ENCODE measurements around the gene DUXB.

The DUXB gene

GRCh38 chr16:75701361-75701760 lies at the start of gene DUXB:
TSS of gene DUXB (minus strand) at chr16:75701461. CDS start at chr16:75701418, 43 bp downstream.
- DNase-seq, result no peak

DNA sequence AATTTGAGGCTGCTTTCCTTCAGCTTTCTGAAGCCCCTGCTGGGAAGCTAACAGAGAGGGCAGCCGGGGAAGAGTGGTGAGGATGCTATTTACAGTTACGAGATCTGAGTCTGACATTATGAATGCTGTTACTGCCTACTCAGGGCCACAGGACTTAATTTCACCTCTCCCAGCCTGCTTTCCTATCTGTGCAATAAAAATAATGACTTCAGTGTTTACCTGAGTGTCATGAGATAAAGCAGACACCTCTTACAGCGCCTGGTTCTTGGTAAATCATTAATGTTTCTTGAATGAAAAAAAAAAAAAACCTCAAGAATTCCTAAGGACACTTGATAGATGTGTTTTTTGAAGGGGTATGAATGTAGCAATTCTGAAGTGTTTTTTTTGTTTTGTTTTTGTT lies 49.3 kb upstream of the DUXB start:
- DNase-seq, result no peak

GRCh38 chr16:75746359-75746758 lies 45.1 kb upstream of the DUXB start:
- no peak for DNase-seq

GRCh38 chr16:75745823-75746222 lies 44.6 kb upstream of the DUXB start:
- DNase-seq, result no peak

- DNase-seq, result no peak
Measured at GRCh38 chr16:75745242-75745641, 44.0 kb upstream of the DUXB start.

- DNase-seq, result no peak
Measured at GRCh38 chr16:75742424-75743047, 41.3 kb upstream of the DUXB start.

DNA sequence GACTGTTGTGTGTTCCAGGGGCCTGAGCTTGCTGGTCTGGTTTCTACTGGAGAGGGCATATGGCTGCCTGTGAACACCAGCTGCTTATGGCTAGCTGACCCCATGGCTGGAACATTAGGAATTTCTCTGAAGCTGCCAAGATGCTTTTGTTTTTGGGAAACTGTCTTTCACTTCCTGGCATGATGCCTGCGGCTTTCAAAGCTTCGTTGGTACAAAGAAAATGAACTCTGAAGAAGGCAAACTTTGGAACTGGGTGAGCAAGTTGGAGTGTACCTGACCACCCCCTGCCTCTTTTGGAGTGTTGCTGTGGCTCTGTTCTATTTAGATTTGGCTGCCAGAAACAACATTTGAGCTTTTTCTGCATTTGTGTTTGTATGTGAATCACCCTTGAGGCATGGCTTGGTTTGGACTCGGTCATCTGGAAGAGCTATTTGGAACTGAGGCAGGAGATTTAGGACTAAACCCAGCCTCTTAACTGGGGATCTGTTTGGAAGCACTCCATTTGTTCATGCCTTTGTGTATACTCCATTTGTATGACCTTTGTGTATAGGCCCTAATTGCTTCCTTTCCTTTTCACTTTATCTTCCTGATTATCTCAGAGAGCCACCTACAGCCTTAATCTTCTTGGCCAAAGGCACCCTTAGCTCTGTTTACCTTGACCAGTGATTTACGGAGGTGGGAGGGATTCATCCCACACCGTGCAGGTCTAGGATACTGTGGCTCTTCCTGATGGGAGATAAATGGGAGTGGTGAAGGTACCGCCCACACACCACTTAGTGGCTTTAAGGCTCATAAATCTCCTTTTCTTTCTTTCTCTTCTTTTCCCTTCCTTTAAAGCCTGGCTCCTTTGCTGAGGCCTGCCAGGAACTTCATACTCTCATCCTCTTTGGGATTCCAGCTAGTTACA lies 32.3 kb upstream of the DUXB start:
- no peak for DNase-seq

DNA sequence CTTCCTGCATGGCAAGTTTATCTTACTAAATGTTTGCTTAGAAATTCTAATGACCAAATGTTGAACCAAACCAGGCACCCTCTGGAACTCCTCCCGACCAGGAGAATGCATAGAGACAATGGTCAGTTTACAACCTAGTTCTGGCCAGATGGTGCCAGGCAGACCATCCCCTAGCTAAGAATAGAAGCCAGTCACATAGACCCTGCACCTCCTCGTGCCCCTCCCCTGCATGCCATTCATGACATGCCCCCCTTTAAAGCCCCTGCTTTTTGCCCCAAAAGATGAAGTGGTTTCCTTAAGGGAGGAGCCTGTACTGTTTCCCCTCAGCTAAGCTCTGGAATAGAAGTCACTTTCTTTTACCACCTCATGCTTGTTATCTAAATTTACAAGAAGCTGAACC lies 31.6 kb upstream of the DUXB start:
- no peak for DNase-seq

GRCh38 chr16:75727221-75727620 lies 26.0 kb upstream of the DUXB start:
- no peak for DNase-seq

- DNase-seq, result no peak
Measured at GRCh38 chr16:75726390-75726789, 25.1 kb upstream of the DUXB start, which contains the start of gene CPHXL. TSS of gene CPHXL (minus strand) at chr16:75726490. CDS start at chr16:75726442, 48 bp downstream.

- no peak for DNase-seq
Measured at GRCh38 chr16:75718452-75718851, 17.2 kb upstream of the DUXB start.

- no peak for DNase-seq
Measured at GRCh38 chr16:75714661-75715060, 13.4 kb upstream of the DUXB start.

DNA sequence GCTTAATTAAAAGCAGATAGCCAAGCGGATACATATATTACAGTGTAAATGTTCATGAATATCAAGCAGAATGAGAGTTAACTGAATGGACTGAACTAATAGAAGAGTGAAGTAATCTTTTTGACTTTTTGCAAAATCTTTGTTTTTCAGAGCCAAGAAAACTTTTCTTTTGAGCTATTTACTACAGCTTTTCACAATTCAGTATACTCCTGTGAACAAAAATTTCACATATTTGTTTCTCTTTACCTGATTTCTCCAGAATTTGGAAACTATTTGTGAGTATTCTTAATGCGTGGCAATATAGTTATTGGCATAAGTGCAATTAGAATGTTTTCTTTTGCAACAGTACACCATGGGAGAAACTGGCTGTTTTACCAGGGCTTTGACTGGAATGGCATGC lies 9.1 kb upstream of the DUXB start:
- no peak for DNase-seq

GRCh38 chr16:75703306-75703705 lies 2.0 kb upstream of the DUXB start:
- no peak for DNase-seq

DNA sequence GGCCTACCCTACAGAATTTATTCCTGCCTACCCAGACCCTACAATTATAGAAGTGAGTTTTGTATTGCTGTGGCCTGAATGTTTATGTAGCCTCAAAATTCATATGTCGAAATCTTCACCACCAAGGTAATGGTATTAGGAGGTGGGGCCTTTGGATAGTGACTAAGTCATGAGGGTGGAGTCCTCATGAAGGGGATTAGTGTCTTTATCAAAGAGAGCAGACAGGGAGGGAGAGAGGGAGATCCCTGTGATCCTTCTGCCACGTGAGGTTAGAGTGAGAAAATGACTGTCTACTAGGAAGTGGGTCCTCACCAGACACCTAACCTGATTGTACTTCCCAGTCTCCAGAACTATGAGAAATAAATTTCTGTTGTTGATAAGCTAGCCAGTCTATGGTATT lies 981 bp upstream of the DUXB start:
- no peak for DNase-seq

GRCh38 chr16:75697571-75697970 lies 3.7 kb downstream of the DUXB start:
- no peak for DNase-seq

DNA sequence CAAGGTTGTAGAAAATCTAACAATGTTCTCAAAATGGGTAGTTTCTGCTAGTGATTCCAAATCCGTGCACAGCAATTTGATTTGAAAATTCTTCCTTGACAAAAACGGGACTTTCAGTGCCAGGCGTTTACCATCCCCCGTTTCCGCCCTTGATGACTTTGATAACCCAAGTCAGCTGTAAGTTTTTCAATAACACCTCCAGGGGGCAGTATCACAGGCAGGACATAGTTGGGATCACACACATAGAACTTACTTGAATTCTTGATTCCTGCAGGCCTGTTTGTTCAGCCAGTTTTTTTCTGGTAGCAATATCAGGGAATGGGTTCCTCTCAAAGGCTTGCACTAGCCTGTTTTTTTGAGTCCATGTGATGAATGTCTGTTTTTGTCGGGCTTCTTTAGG lies 5.6 kb downstream of the DUXB start:
- DNase-seq, result no peak

DNA sequence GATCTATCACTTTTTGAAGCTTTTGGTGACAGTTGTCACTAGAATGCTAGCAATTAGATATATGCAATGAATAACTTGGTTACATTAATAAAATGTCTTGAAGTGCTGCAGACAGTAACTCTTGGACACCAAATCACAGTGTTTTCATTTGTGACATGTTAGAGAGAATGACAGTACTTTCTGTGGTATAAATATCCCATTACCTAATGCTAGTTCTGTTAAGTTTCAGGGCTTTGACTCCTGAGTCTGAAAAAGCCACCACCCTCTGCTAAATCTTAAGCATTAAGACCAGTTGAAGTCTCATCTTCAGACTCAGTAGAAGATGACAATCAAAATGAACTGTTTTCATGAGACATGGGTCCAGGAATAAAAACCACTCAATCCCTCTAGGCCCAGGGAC lies 13.9 kb downstream of the DUXB start:
- DNase-seq, result no peak

GRCh38 chr16:75682308-75682707 lies 19.0 kb downstream of the DUXB start:
- no peak for DNase-seq

DNA sequence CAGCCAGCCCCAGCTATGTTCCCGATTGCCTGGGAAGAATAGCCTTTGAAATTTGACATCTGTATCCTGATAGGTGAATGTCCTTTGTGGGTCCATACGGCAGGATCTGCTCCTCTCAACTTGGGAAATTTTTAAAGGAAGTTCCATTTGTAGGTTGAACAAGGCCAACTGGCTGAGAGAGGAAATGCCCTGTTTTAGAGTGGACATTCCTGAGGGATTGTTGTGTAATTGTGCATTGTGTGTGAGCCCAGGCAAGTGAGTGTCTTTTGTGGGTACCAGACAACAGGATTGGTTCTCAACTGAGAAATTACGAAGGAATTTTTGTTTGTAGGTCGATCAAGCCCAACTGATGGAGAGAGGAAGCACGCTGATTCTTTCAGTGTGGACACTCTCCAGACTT lies 21.9 kb downstream of the DUXB start:
- no peak for DNase-seq

DNA sequence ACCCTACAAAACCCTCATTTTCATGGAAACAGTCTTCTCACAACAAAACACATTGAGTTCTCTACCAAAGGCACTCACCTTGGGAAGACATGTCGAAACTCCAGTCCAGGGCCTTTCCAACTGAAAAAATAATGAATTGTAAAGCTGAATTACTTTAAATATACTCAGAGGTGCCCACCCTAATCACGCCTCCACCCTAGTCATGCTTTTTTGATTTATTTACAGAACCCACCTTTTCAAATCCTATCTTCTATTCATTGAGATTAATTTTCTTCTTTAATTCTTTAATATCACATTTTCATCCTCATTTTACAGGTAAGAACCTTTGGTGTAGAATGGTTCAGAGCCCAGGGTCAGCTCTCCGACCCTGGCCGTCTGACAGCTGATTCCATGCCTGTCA lies 24.4 kb downstream of the DUXB start, which contains the start of gene CPHXL2:
TSS of gene CPHXL2 (minus strand) at position 101 of the 400 bp plus-strand sequence. CDS start at position 91, 10 bp downstream.
- no peak for DNase-seq

- DNase-seq, result no peak
Measured at GRCh38 chr16:75667503-75667902, 33.8 kb downstream of the DUXB start.

GRCh38 chr16:75660726-75661302 lies 40.4 kb downstream of the DUXB start:
- no peak for DNase-seq

GRCh38 chr16:75660321-75660720 lies 40.9 kb downstream of the DUXB start:
- DNase-seq, result no peak
